ENCODE data around the gene TUFT1.

GRCh38 chr1:151563376-151563775 lies 23.3 kb downstream of the TUFT1 start:
- TF ChIP-seq POLR2AphosphoS5 (IDR thresholded peaks at IDR 0.05; ENCODE audit: low read length) = no peak
- no peak for TF ChIP-seq EZH2 (IDR thresholded peaks at IDR 0.05; ENCODE audit: borderline replicate concordance, control insufficient read depth, low read depth, low read length)
- TF ChIP-seq CTCF (IDR thresholded peaks at IDR 0.05 in 2 of 3, conservative IDR thresholded peaks at IDR 0.05 in 1 of 3; ENCODE audit: control insufficient read depth in 2 of 3, extremely low read depth in 1 of 3, insufficient read depth in 1 of 3, low read depth in 3 of 3, low read length in 3 of 3) = no peak
- no peak for TF ChIP-seq ESRRA (IDR thresholded peaks at IDR 0.05; ENCODE audit: low read length)
- TF ChIP-seq TAF1 (IDR thresholded peaks at IDR 0.05; ENCODE audit: borderline replicate concordance, low read depth, low read length) = no peak
- TF ChIP-seq CHD2 (IDR thresholded peaks at IDR 0.05; ENCODE audit: borderline replicate concordance, low read depth, low read length) = no peak
- TF ChIP-seq CREB1 (IDR thresholded peaks at IDR 0.05; ENCODE audit: low read depth) = no peak
- no peak for TF ChIP-seq RAD21 (IDR thresholded peaks at IDR 0.05; ENCODE audit: insufficient read depth, low read depth, low read length)
- TF ChIP-seq CEBPB (IDR thresholded peaks at IDR 0.05; ENCODE audit: borderline replicate concordance in 1 of 2, low read depth in 2 of 2, low read length in 2 of 2) = no peak
- no peak for TF ChIP-seq ATF2 (IDR thresholded peaks at IDR 0.05; ENCODE audit: low read length)
- TF ChIP-seq EGR1 (IDR thresholded peaks at IDR 0.05; ENCODE audit: borderline replicate concordance in 1 of 2, low read depth in 2 of 2, low read length in 2 of 2) = no peak
- TF ChIP-seq MYC (IDR thresholded peaks at IDR 0.05; ENCODE audit: insufficient read depth, insufficient read length, insufficient replicate concordance, low read length, severe bottlenecking) = no peak
- TF ChIP-seq ZNF207 (IDR thresholded peaks at IDR 0.05; ENCODE audit: borderline replicate concordance) = no peak

Measured in GM12878 (cell line).